ENCODE measurements around the gene HK1. TPM values are rescaled to one million over a fixed set of nuclear protein-coding genes. Genes with fewer than 3 reads are reported as not detected.

Gene HK1
- total RNA-seq, 1 donor from 2014 or later = 128 TPM

DNA sequence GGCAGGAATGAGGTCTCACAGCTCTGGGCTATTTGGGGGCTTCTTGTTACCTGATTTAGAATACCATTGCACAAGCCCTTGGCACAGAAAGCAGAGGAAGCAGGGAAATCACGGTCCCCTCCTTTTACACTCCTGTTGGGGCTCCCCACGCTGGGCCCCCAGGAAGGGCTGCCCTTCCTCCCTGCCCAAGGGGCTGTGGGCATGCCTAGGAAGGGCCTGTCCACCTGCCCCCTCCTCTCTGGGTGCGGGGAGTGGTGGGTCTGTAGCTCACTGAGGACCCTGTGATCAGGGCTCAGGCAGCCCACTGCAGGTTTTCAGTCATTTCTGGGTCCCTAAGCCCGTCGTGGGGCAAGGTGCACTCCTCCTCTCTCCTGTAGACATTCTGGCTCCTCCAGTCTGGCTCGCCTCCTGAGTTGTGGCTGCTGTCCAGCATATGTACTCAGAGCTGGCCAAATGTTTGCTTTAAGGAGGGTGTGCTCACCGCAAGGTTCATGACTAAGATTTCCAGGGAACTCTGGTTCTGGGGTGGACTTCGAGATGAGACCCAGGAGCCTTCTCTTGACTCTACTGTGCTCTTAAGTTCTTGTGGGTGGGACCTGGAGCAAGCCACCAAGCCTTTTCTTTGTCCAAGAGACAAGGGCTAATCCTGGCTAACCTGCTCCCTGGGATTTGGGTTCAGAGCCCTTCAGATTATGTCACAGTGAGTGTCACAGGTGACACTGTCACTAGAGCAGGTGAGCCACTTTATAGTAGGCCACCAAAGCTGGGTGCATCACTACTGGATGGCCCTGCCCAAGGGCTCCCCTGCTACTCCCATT lies 82.4 kb downstream of the HK1 start:
- intact Hi-C loops (cut with DNase I) = loop anchor here (5.0 kb wide), 1 partner anchor 238 kb away; the partner anchor contains the start of gene VPS26A
- Histone ChIP-seq H3K9me3 (no peaks in the 10 kb centered on the region), H3K36me3 (peaks cover 24 to 28% of the 10 kb centered on the region in 2 donors), H3K27me3 (no peaks in the 10 kb centered on the region), H3K4me3 (peak overlapping the region; percentile 6 to 41), H3K27ac (peak overlapping the region; percentile 95 to 96), H3K4me1 (peaks cover 25 to 58% of the 10 kb centered on the region in 2 donors)
- TF ChIP-seq, protein P1, sequence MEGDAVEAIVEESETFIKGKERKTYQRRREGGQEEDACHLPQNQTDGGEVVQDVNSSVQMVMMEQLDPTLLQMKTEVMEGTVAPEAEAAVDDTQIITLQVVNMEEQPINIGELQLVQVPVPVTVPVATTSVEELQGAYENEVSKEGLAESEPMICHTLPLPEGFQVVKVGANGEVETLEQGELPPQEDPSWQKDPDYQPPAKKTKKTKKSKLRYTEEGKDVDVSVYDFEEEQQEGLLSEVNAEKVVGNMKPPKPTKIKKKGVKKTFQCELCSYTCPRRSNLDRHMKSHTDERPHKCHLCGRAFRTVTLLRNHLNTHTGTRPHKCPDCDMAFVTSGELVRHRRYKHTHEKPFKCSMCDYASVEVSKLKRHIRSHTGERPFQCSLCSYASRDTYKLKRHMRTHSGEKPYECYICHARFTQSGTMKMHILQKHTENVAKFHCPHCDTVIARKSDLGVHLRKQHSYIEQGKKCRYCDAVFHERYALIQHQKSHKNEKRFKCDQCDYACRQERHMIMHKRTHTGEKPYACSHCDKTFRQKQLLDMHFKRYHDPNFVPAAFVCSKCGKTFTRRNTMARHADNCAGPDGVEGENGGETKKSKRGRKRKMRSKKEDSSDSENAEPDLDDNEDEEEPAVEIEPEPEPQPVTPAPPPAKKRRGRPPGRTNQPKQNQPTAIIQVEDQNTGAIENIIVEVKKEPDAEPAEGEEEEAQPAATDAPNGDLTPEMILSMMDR (IDR thresholded peaks at IDR 0.05) = no peak
- DNase-seq (ENCODE audit: low spot score in 2 of 2) = peak; percentile 71 to 93

DNA sequence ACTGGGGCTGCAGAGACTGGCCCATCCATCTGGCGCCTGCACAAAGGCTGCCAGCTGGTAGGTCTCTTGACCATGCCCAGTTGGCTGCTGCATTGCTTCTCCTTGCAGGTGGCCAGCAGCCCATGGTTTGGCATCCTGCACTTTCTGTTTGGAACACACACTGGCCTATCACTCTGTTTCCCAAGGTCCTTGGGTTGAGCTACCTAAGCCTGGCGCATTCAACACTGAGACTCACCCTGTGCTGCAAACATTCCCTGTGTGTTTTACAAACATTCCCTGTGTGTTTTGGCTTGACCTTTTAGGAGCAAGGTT lies 83.0 kb downstream of the HK1 start:
- Histone ChIP-seq H3K9me3 (no peaks in the 10 kb centered on the region), H3K27me3 (no peaks in the 10 kb centered on the region), H3K4me1 (peaks cover 25 to 58% of the 10 kb centered on the region in 2 donors), H3K27ac (peak overlapping the region; percentile 95 to 96), H3K4me3 (peak overlapping the region; percentile 6 to 41), H3K36me3 (peaks cover 29 to 34% of the 10 kb centered on the region in 2 donors)
- DNase-seq (ENCODE audit: low spot score in 2 of 2) = no peak
- TF ChIP-seq, protein P1 (IDR thresholded peaks at IDR 0.05) = no peak
- intact Hi-C loops (cut with DNase I) = loop anchor here (5.0 kb wide), 1 partner anchor 239 kb away; the partner anchor contains the start of gene VPS26A

DNA sequence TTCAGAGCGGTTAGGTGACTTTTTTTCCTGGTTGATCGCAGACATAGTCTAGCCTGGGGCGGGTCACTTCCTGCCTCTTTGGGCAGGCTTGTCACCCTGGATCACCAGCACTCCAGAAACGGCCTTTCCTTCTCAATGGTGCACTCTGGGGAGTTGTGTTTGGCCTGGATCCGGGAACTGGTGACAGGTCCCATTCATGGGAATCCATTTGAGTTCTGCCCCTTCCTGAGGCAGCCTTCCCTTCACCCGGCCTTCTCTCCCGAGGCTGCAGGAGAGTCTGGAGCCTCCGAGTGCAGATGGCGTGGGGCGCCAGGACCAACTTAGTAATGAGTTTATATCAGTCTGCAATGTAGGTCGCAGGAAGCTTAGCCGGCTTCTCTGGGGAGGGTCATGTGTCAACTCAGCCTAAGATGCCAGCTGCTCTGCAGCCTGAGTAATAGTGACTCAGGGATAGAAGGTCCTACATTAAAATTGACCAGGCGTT lies 84.2 kb downstream of the HK1 start:
- TF ChIP-seq, protein P1 (IDR thresholded peaks at IDR 0.05) = no peak
- DNase-seq (ENCODE audit: low spot score in 2 of 2) = peak; percentile 78 to 93
- H3K27ac ChIP-seq = peak overlapping the region; percentile 95 to 96
- H3K36me3 ChIP-seq = peaks cover 39 to 40% of the 10 kb centered on the region in 2 donors
- intact Hi-C loops (cut with DNase I) = loop anchor here (1.0 to 5.0 kb wide), 3 partner anchors 30 to 240 kb away; partner anchors contain the start of gene VPS26A
- peaks cover 25 to 67% of the 10 kb centered on the region in 2 donors for H3K4me1 ChIP-seq
- H3K9me3 ChIP-seq = no peaks in the 10 kb centered on the region
- no peaks in the 10 kb centered on the region for H3K27me3 ChIP-seq
- H3K4me3 ChIP-seq = no peak overlapping the region

DNA sequence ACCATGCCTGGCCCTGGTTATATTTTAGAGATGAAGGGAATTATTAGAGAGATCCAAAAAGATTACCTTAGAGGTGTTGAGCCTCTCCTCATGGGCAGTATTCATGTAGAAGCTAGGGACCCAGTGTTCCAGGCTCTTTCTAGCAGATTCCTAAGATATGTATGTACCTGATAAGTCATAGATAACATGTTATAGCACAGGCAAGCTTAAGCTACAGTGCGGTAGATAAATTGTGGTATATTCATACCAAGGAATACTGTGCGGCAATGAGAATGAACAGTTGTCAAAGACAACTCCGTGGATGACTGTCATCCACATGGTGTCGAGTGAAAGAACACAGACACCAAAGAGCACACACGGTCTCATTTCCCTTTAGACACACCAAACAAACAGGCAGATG lies 85.4 kb downstream of the HK1 start:
- TF ChIP-seq, protein P1 (IDR thresholded peaks at IDR 0.05) = no peak
- Histone ChIP-seq H3K36me3 (peaks cover 44 to 48% of the 10 kb centered on the region in 2 donors), H3K4me3 (no peak overlapping the region), H3K9me3 (no peaks in the 10 kb centered on the region), H3K4me1 (peaks cover 25 to 67% of the 10 kb centered on the region in 2 donors), H3K27me3 (no peaks in the 10 kb centered on the region), H3K27ac (peak overlapping the region; percentile 95 to 96)
- no peak for DNase-seq (ENCODE audit: low spot score in 2 of 2)
- intact Hi-C loops (cut with DNase I) = loop anchor here (1.0 to 5.0 kb wide), 3 partner anchors 31 to 241 kb away; partner anchors contain the start of gene VPS26A

DNA sequence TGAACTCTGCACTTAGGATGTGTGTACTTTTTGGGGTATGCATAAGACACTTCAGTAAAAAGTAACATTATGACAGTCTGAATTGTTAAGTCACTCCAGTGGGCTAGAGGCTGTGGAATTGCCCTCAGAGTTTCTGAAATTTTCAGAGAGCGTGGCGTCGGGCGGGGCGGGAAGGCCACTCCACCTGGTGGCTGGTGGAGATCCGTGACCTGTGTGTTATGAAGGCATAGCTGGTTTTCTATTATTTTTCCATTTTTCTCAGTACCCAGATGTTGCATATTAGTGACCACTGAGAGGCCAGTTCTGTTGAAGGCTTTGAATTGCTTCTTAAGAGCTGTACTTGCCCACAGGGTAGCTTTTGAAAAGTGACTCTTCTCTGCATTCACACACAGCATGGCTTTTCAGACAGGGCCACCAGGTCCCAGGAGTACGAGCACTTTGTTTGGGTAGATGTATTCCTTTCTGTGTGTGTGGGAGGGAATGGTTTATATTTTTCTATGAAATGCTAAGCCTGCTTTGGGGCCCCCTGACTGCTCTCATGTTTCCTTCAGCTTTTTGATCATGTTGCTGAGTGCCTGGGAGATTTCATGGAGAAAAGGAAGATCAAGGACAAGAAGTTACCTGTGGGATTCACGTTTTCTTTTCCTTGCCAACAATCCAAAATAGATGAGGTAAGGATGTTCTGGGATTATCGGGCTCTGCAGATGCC lies 86.1 kb downstream of the HK1 start:
- no peak for DNase-seq (ENCODE audit: low spot score in 2 of 2)
- no peaks in the 10 kb centered on the region for H3K9me3 ChIP-seq
- H3K27me3 ChIP-seq = no peaks in the 10 kb centered on the region
- intact Hi-C loops (cut with DNase I) = loop anchor here (5.0 kb wide), 1 partner anchor 242 kb away; the partner anchor contains the start of gene VPS26A
- H3K36me3 ChIP-seq = peaks cover 51 to 56% of the 10 kb centered on the region in 2 donors
- H3K4me1 ChIP-seq = peaks cover 25 to 60% of the 10 kb centered on the region in 2 donors
- no peak overlapping the region for H3K4me3 ChIP-seq
- H3K27ac ChIP-seq = peak overlapping the region; percentile 95 to 96
- TF ChIP-seq, protein P1 (IDR thresholded peaks at IDR 0.05) = no peak
